Stimulated activated CD8-positive, alpha-beta memory T cell treated with anti-CD3 and anti-CD28 coated beads, Interleukin-15, amount 100 ng/mL, for 4 hours (primary cell): ENCODE results near the gene ZKSCAN1.

Source experiments
- DNase-seq, 2 donors: peaks; one replicate each; pipeline ENCODE4 v3.0.0-alpha.2; 2020; ENCODE audit warnings: low read depth in 2 of 2

ZKSCAN1 gene

GRCh38 chr7:100080907-100081534 lies 65.6 kb downstream of the ZKSCAN1 start:
- DNase-seq: no peak

GRCh38 chr7:100081535-100082102 lies 66.2 kb downstream of the ZKSCAN1 start, which contains the start of gene ZNF3:
Gene ZNF3, minus strand, starts transcription at chr7:100081723. Its CDS starts 4,366 bp downstream, at chr7:100077357.
- peak; percentile 97 to 98 for DNase-seq

- DNase-seq: no peak
Measured at GRCh38 chr7:100082978-100083377, 67.6 kb downstream of the ZKSCAN1 start.

- DNase-seq: no peak
Measured at GRCh38 chr7:100085515-100085914, 70.1 kb downstream of the ZKSCAN1 start.

GRCh38 chr7:100087055-100087750 lies 71.8 kb downstream of the ZKSCAN1 start:
- no peak for DNase-seq

- DNase-seq: no peak
Measured at GRCh38 chr7:100088095-100088620, 72.8 kb downstream of the ZKSCAN1 start.

GRCh38 chr7:100088621-100089457 lies 73.4 kb downstream of the ZKSCAN1 start, which contains the start of gene COPS6:
Gene COPS6, plus strand, starts transcription at chr7:100088969. Its CDS starts 22 bp downstream, at chr7:100088991.
- peak; percentile 64 to 65 for DNase-seq

- no peak for DNase-seq
Measured at GRCh38 chr7:100089458-100090196, 74.2 kb downstream of the ZKSCAN1 start.

- DNase-seq: no peak
Measured at GRCh38 chr7:100090527-100091410, 75.4 kb downstream of the ZKSCAN1 start.
